COR-L47 (cell line): Measurements from ENCODE around the gene CDH24.

Experiments
- DNase-seq: peaks from one replicate; lab custom pipeline; 2025; lab: John Stamatoyannopoulos, UW

CDH24 gene

GRCh38 chr14:23045419-23046357 is 11.6 kb downstream of the CDH24 start:
- DNase-seq: no peak

GRCh38 chr14:23044840-23045239 is 12.5 kb downstream of the CDH24 start:
- DNase-seq: no peak

GRCh38 chr14:23043754-23044153 is 13.6 kb downstream of the CDH24 start:
- DNase-seq: no peak

GRCh38 chr14:23043145-23043544 is 14.2 kb downstream of the CDH24 start:
- no peak for DNase-seq

GRCh38 chr14:23042162-23042965 is 15.0 kb downstream of the CDH24 start, which contains the start of gene PSMB11:
Gene PSMB11 (plus strand): TSS chr14:23042212. CDS start chr14:23042226, 14 bp downstream.
- no peak for DNase-seq

GRCh38 chr14:23041729-23042128 is 15.6 kb downstream of the CDH24 start:
- DNase-seq: no peak

- no peak for DNase-seq
Observed at GRCh38 chr14:23040100-23040499, 17.2 kb downstream of the CDH24 start.

- no peak for DNase-seq
Observed at GRCh38 chr14:23035303-23036144, 21.8 kb downstream of the CDH24 start.

- no peak for DNase-seq
Observed at GRCh38 chr14:23034498-23035302, 22.6 kb downstream of the CDH24 start, which contains the start of gene PSMB5. Gene PSMB5 (minus strand): TSS chr14:23034900. CDS start chr14:23034881, 19 bp downstream.

GRCh38 chr14:23033801-23034497 is 23.4 kb downstream of the CDH24 start:
- no peak for DNase-seq

- no peak for DNase-seq
Observed at GRCh38 chr14:23033251-23033727, 24.0 kb downstream of the CDH24 start.

GRCh38 chr14:23030936-23031335 is 26.4 kb downstream of the CDH24 start:
- no peak for DNase-seq

- no peak for DNase-seq
Observed at GRCh38 chr14:23028799-23029198, 28.5 kb downstream of the CDH24 start.

GRCh38 chr14:23025151-23025814 is 32.0 kb downstream of the CDH24 start:
- no peak for DNase-seq

- DNase-seq: no peak
Observed at GRCh38 chr14:23024612-23025075, 32.7 kb downstream of the CDH24 start.

- no peak for DNase-seq
Observed at GRCh38 chr14:23023795-23024152, 33.5 kb downstream of the CDH24 start.

- DNase-seq: no peak
Observed at GRCh38 chr14:23023022-23023794, 34.1 kb downstream of the CDH24 start.

- no peak for DNase-seq
Observed at GRCh38 chr14:23021889-23022442, 35.4 kb downstream of the CDH24 start.
